Mesenchymal stem cell (in vitro differentiated cells and primary cell): ENCODE data around the gene ELMOD1.
A peak's percentile ranks its signal among the peaks of the same experiment; 100 is the strongest.

ENCODE experiments used
- DNase-seq: peaks from one replicate; pipeline ENCODE4 v3.0.0-alpha.2; 2013
- H2AFZ ChIP-seq: one replicate; pipeline ENCODE4 v1.6.1; 2013; ENCODE audit warnings: low read depth, mild to moderate bottlenecking, control low read depth, inconsistent platforms, low read length, moderate library complexity
- H2AK5ac ChIP-seq: 2 replicates; pipeline ENCODE4 v1.6.1; 2013; ENCODE audit warnings: low read length, moderate library complexity, mild to moderate bottlenecking, inconsistent platforms; ENCODE audit not compliant: severe bottlenecking
- H2BK120ac ChIP-seq: one replicate; pipeline ENCODE4 v1.6.1; 2013; ENCODE audit warnings: low read depth, mild to moderate bottlenecking, inconsistent platforms, low read length, moderate library complexity
- H2BK12ac ChIP-seq, 2 experiments: one replicate each; pipeline ENCODE4 v1.6.1; 2013; ENCODE audit warnings: inconsistent platforms in 2 of 2, low read length in 2 of 2, mild to moderate bottlenecking in 2 of 2, moderate library complexity in 2 of 2, control low read depth in 1 of 2
- H2BK15ac ChIP-seq: one replicate; pipeline ENCODE4 v1.6.1; 2013; ENCODE audit warnings: mild to moderate bottlenecking, low read depth, inconsistent platforms; ENCODE audit not compliant: poor library complexity, severe bottlenecking
- H2BK5ac ChIP-seq: 2 replicates; pipeline ENCODE4 v1.6.1; 2013; ENCODE audit warnings: low read depth, mild to moderate bottlenecking, low read length, control low read depth, inconsistent platforms; ENCODE audit not compliant: poor library complexity, severe bottlenecking
- H3K14ac ChIP-seq, 2 experiments: one replicate each; pipeline ENCODE4 v1.6.1; 2013; ENCODE audit warnings: inconsistent platforms in 2 of 2, low read length in 2 of 2, control low read depth in 1 of 2, mild to moderate bottlenecking in 1 of 2, moderate library complexity in 1 of 2
- H3K18ac ChIP-seq, 2 experiments: one replicate each; pipeline ENCODE4 v1.6.1; 2013; ENCODE audit warnings: inconsistent platforms in 2 of 2, low read length in 2 of 2, control low read depth in 1 of 2, low read depth in 1 of 2, mild to moderate bottlenecking in 1 of 2
- H3K23ac ChIP-seq, 2 experiments: one replicate each; pipeline ENCODE4 v1.6.1; 2013; ENCODE audit warnings: inconsistent platforms in 2 of 2, low read length in 2 of 2, mild to moderate bottlenecking in 2 of 2, moderate library complexity in 2 of 2, control low read depth in 1 of 2
- H3K27ac ChIP-seq: 2 replicates; pipeline ENCODE4 v1.5.1; 2013; ENCODE audit warnings: mild to moderate bottlenecking, moderate library complexity, low read length, control low read depth, inconsistent platforms; ENCODE audit not compliant: poor library complexity, severe bottlenecking
- H3K27me3 ChIP-seq, 2 experiments: 2 replicates each; pipeline versions ENCODE4 v1.6.1 to v1.7.0; 2013; ENCODE audit warnings: low read length in 2 of 2, mild to moderate bottlenecking in 2 of 2, moderate library complexity in 2 of 2, control low read depth in 1 of 2, inconsistent platforms in 1 of 2; ENCODE audit not compliant: control insufficient read depth in 1 of 2, insufficient read depth in 1 of 2
- H3K36me3 ChIP-seq, 2 experiments: 2 replicates each; pipeline versions ENCODE4 v1.6.1 to v1.7.0; 2013; ENCODE audit warnings: low read length in 2 of 2, control low read depth in 1 of 2, inconsistent platforms in 1 of 2, low read depth in 1 of 2, mild to moderate bottlenecking in 1 of 2; ENCODE audit not compliant: insufficient read depth in 2 of 2, control insufficient read depth in 1 of 2
- H3K4ac ChIP-seq, 2 experiments: one replicate each; pipeline ENCODE4 v1.6.1; 2013; ENCODE audit warnings: inconsistent platforms in 2 of 2, low read length in 2 of 2, mild to moderate bottlenecking in 2 of 2, moderate library complexity in 2 of 2, control low read depth in 1 of 2, low read depth in 1 of 2
- H3K4me1 ChIP-seq: 2 replicates; pipeline ENCODE4 v1.6.1; 2013; ENCODE audit warnings: low read depth, low read length, control low read depth; ENCODE audit not compliant: control insufficient read depth, insufficient read depth
- H3K4me2 ChIP-seq: 2 replicates; pipeline ENCODE4 v1.6.1; 2013; ENCODE audit warnings: low read length, mild to moderate bottlenecking, inconsistent platforms; ENCODE audit not compliant: poor library complexity, severe bottlenecking
- H3K4me3 ChIP-seq, 2 experiments: 2 replicates each; pipeline versions ENCODE4 v1.5.1 to v1.7.0; 2013; ENCODE audit warnings: low read length in 2 of 2, mild to moderate bottlenecking in 2 of 2, control low read depth in 1 of 2, low read depth in 1 of 2; ENCODE audit not compliant: insufficient read depth in 1 of 2
- H3K79me1 ChIP-seq: replicated peaks from 2 replicates; pipeline ENCODE4 v1.6.1; 2013; ENCODE audit warnings: mild to moderate bottlenecking, control low read depth, low read length, inconsistent platforms; ENCODE audit not compliant: poor library complexity, severe bottlenecking
- H3K9ac ChIP-seq: 2 replicates; pipeline ENCODE4 v1.7.0; 2013; ENCODE audit warnings: mild to moderate bottlenecking, low read length, moderate library complexity
- H3K9me3 ChIP-seq: 2 replicates; pipeline ENCODE4 v1.7.0; 2013; ENCODE audit warnings: mild to moderate bottlenecking, low read length; ENCODE audit not compliant: control insufficient read depth
- H4K8ac ChIP-seq: one replicate; pipeline ENCODE4 v1.6.1; 2013; ENCODE audit warnings: inconsistent platforms, mild to moderate bottlenecking, low read length, moderate library complexity
- H4K91ac ChIP-seq: one replicate; pipeline ENCODE4 v1.6.1; 2013; ENCODE audit warnings: mild to moderate bottlenecking, low read length, inconsistent platforms
- WGBS: methylation state at CpG from one replicate; pipeline ENCODE4 v1.1.7; 2013; ENCODE audit warnings: mixed read lengths; 5-methylcytosine and 5-hydroxymethylcytosine counted together

Gene ELMOD1

DNA sequence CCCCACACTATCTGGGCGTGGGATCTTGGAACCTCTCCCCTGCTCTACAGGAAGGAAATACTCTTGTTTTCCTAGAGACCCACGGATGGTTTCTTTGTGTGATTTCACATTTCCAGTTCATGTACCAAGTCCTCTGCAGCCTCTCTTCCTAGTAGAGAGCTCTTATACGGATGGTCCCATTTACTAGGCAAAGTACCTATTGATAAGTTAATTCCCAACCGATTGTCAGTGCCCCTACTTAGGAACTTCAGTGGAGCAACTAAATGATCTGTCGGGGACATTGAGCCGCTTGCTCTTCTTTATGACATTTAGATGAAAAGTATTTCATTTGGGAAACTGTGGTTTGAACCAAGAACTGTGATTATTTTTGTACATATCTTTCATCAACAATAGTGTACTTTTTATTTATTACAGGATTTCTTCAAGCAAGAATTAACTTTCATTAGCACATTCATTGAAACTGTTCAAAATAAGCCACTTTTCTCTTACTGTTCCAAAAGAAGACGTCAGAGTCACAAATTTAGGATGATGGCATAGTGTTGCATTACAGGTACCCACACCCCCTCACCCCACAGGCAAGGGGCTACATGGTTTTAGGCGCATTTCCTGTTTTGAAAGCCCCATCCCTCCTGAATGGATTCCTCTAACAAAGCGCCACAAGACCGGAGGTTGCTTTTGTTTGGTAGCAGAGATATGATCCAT, 34.2 kb downstream of the ELMOD1 start:
- no peak overlapping the region for H2BK120ac ChIP-seq
- H3K23ac ChIP-seq, result no peak overlapping the region
- no peaks in the 10 kb centered on the region for H3K4me1 ChIP-seq
- WGBS, result 60% methylated on average over 7 of the region's 10 CpGs
- no peak overlapping the region for H4K8ac ChIP-seq
- no peak overlapping the region for H2AK5ac ChIP-seq
- peak overlapping the region; percentile 11 for H3K4me2 ChIP-seq
- DNase-seq, result no peak
- H3K36me3 ChIP-seq, result no peaks in the 10 kb centered on the region
- H2BK12ac ChIP-seq, result no peak overlapping the region
- H3K14ac ChIP-seq, result no peak overlapping the region
- no peak overlapping the region for H2AFZ ChIP-seq
- no peak overlapping the region for H3K4me3 ChIP-seq
- no peaks in the 10 kb centered on the region for H3K9me3 ChIP-seq
- no peak overlapping the region for H2BK5ac ChIP-seq
- no peak overlapping the region for H3K4ac ChIP-seq
- H3K9ac ChIP-seq, result no peak overlapping the region
- H3K27ac ChIP-seq, result no peak overlapping the region
- peaks cover 16 to 25% of the 10 kb centered on the region in 2 experiments for H3K27me3 ChIP-seq
- no peak overlapping the region for H4K91ac ChIP-seq
- no peak overlapping the region for H2BK15ac ChIP-seq
- H3K18ac ChIP-seq, result no peak overlapping the region
- no peaks in the 10 kb centered on the region for H3K79me1 ChIP-seq

DNA sequence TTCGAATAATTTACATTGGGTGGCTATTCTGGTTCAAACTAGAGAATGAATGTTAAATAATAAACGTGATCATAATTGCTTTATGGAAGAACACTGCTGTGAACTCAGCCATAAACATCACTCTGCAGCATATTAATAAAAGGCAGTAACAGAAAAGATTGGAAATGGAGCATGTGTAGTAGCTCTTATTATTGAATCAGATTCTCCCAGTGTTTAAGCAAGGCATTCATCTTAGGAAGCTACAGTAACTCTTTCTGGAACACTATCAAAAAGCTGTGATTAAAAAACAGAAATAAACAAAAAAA, 34.7 kb downstream of the ELMOD1 start:
- Histone ChIP-seq H3K27me3 (peaks cover 21 to 27% of the 10 kb centered on the region in 2 experiments), H3K36me3 (no peaks in the 10 kb centered on the region), H2AFZ (no peak overlapping the region), H4K8ac (no peak overlapping the region), H3K4me2 (no peak overlapping the region), H3K14ac (no peak overlapping the region), H3K79me1 (no peaks in the 10 kb centered on the region), H3K27ac (no peak overlapping the region), H3K9ac (no peak overlapping the region), H3K9me3 (no peaks in the 10 kb centered on the region), H3K4me1 (no peaks in the 10 kb centered on the region), H3K23ac (no peak overlapping the region), H2BK15ac (no peak overlapping the region), H2BK5ac (no peak overlapping the region), H3K4me3 (no peak overlapping the region), H2AK5ac (no peak overlapping the region), H3K18ac (no peak overlapping the region), H2BK120ac (no peak overlapping the region), H3K4ac (no peak overlapping the region), H4K91ac (no peak overlapping the region), H2BK12ac (no peak overlapping the region)
- DNase-seq, result no peak
- WGBS, result 67% methylated on average over 1 of the region's 2 CpGs

DNA sequence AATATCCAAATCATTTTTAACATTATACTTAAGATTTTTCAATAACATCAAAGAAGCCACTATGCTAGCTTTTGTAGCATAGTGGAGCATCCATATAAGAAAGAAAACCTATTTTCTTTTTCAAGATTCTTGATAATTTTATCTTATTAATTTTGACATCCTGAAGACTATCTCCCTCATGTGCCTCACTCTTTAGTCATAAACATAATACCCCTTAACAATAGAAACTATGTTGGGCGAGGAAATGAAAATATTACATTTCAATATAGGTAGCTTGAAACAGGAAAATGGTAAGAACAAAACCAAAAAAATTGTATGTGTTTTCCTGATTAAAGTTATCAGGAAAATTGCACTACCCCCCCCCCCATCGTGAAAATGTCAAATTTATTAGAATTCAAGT, 40.1 kb downstream of the ELMOD1 start:
- H3K79me1 ChIP-seq, result no peaks in the 10 kb centered on the region
- no peak overlapping the region for H4K8ac ChIP-seq
- no CpG with 5 or more reads among the region's 2 CpGs for WGBS
- H3K4ac ChIP-seq, result no peak overlapping the region
- no peak overlapping the region for H2BK12ac ChIP-seq
- H4K91ac ChIP-seq, result no peak overlapping the region
- peaks cover 19 to 25% of the 10 kb centered on the region in 2 experiments for H3K27me3 ChIP-seq
- H3K18ac ChIP-seq, result no peak overlapping the region
- no peak overlapping the region for H2BK15ac ChIP-seq
- H3K4me2 ChIP-seq, result no peak overlapping the region
- no peak overlapping the region for H3K27ac ChIP-seq
- H3K9ac ChIP-seq, result no peak overlapping the region
- H3K14ac ChIP-seq, result no peak overlapping the region
- no peak for DNase-seq
- no peak overlapping the region for H3K23ac ChIP-seq
- H3K4me3 ChIP-seq, result no peak overlapping the region
- H2AK5ac ChIP-seq, result no peak overlapping the region
- H2AFZ ChIP-seq, result no peak overlapping the region
- H3K36me3 ChIP-seq, result no peaks in the 10 kb centered on the region
- no peak overlapping the region for H2BK120ac ChIP-seq
- H2BK5ac ChIP-seq, result no peak overlapping the region
- no peaks in the 10 kb centered on the region for H3K9me3 ChIP-seq
- H3K4me1 ChIP-seq, result no peaks in the 10 kb centered on the region

DNA sequence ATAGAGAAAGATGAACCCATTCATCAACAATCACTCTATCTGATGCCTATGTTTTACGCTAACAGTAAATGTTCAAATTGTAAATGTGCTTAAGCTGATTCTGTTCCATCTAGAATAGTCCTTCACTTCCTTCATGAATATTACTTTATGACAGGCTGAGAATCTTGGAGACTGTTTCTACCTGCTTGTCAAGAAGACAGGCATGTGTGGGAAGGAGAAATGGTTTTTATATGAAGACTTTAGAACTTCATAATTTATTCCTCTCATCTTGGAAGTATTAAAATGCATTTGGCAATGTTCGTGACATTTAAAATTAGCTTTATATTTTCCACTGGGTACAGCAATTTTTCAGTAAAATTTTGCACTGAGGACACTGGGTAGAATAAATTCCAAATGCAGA, 41.0 kb downstream of the ELMOD1 start:
- Histone ChIP-seq H4K8ac (no peak overlapping the region), H3K4ac (no peak overlapping the region), H3K23ac (no peak overlapping the region), H2AK5ac (no peak overlapping the region), H3K4me3 (no peak overlapping the region), H2BK15ac (no peak overlapping the region), H3K27me3 (peaks cover 15 to 19% of the 10 kb centered on the region in 2 experiments), H4K91ac (no peak overlapping the region), H2BK12ac (no peak overlapping the region), H2AFZ (no peak overlapping the region), H3K9me3 (no peaks in the 10 kb centered on the region), H3K79me1 (no peaks in the 10 kb centered on the region), H3K9ac (no peak overlapping the region), H3K4me2 (no peak overlapping the region), H3K18ac (no peak overlapping the region), H3K27ac (no peak overlapping the region), H3K4me1 (no peaks in the 10 kb centered on the region), H3K14ac (no peak overlapping the region), H2BK5ac (no peak overlapping the region), H3K36me3 (no peaks in the 10 kb centered on the region), H2BK120ac (no peak overlapping the region)
- no peak for DNase-seq
- WGBS, result no CpG with 5 or more reads among the region's 2 CpGs
